ENCODE data around the gene FOSB.

- TF ChIP-seq EZH2 (IDR thresholded peaks at IDR 0.05) (no peak), POLR2AphosphoS5 (IDR thresholded peaks at IDR 0.05; ENCODE audit: borderline replicate concordance, low read depth, low read length) (no peak)
Measured at GRCh38 chr19:45439190-45439568, 28.6 kb upstream of the FOSB start.
